Mononuclear cell (primary cell): Measurements from ENCODE around the gene MIAT. TPM values are rescaled to one million over a fixed set of nuclear protein-coding genes. Genes with fewer than 3 reads are reported as not detected.
A peak's percentile ranks its signal among the peaks of the same experiment; 100 is the strongest.

Source experiments
- H3K27me3 ChIP-seq: 2 replicates; pipeline ENCODE4 v1.6.0; 2011; ENCODE audit warnings: low read length, control low read depth; ENCODE audit not compliant: insufficient read depth
- H3K4me1 ChIP-seq: 2 replicates; pipeline ENCODE4 v1.5.1; 2011; ENCODE audit warnings: mild to moderate bottlenecking, low read length, control low read depth; ENCODE audit not compliant: insufficient read depth
- H3K4me3 ChIP-seq: 2 replicates; pipeline ENCODE4 v1.5.1; 2011; ENCODE audit warnings: mild to moderate bottlenecking, low read length, moderate library complexity
- H3K9me3 ChIP-seq: 2 replicates; pipeline ENCODE4 v1.5.1; 2011; ENCODE audit warnings: low read depth, mild to moderate bottlenecking, control low read depth, low read length
- total RNA-seq: library from RNA; depleted of rRNA; stranded (reverse); fragments of >200 nt; gene quantifications from one replicate; pipeline ENCODE4 v1.2.3, GENCODE V29; 2012

The MIAT gene
- total RNA-seq, 1 donor: 15.8 TPM

DNA sequence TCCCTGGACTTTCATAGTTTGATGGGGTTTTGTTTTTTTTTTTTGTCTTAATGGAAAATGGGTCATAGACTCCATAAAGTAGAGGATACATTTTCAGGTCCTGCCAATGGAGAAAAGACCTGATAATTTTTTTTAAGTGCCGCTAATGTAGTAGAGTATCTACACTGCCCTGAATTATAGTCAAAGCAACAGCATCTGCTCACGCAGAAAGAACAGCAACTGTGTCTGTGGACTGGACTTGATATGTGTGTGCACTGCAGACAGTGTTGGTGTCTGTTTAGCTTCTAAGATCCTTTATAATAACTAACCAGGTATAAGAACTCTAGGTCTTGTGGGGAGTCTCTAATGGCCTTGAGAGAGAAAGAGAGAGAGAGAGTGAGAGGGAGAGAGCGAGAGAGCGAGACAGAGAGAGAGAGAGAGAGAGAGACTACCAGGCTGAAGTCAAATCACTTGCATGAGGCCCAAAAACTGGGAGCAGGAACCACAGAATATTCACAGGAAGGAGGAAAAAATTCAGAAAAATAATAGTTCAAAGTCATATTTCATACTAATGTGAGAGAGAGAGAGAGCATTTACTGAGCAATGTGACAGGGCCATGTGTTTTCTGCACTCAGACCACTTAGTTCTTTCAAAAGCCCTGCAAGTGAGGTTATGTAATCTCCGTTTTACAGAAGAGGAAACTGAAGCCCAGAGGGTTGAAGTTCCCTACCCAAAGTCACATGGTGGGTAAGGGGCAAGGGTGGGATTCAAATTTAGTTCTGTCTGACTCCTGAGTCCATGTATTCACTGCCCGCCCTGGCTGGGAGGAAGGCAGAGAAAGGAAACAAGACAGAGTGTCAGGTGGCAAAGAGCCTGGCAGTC, 8.6 kb upstream of the MIAT start:
- Histone ChIP-seq H3K4me1 (peaks cover 50% of the 10 kb centered on the region), H3K4me3 (no peak overlapping the region), H3K27me3 (no peaks in the 10 kb centered on the region), H3K9me3 (no peaks in the 10 kb centered on the region)

DNA sequence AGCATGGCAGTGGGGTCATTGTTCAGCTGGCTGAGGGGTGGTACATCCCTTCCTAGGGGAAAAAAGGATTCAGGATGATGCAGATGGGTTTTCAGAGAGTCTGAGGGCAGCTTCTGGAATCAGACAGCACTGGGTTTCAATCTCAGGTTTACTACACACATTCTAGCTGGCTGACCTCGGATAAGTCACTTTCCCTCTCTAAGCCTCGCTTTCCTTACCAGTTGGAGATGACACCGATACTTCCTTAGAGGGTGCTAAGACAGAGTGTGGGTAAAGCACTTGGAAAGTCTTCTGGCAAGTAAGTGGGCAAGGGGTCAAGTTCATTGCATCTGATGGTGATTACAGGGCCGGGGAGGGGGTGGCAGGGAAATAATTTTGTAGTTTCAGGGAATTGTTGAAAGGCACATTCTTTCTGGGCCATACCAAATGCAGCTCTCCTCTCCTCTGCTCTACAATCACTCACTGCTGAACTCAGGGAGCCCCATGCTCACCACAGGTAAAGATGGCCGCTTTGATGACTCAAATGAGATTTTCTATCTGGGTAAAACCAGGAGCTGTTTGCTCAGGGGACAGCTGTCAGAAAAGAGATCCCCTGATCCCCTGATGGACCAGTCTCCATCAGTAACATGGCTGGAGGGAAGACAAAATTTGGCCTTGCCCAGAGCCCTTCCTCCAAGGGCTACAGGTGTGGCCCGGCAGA, 6.5 kb upstream of the MIAT start:
- Histone ChIP-seq H3K4me3 (no peak overlapping the region), H3K27me3 (no peaks in the 10 kb centered on the region), H3K9me3 (no peaks in the 10 kb centered on the region), H3K4me1 (peaks cover 31% of the 10 kb centered on the region)

DNA sequence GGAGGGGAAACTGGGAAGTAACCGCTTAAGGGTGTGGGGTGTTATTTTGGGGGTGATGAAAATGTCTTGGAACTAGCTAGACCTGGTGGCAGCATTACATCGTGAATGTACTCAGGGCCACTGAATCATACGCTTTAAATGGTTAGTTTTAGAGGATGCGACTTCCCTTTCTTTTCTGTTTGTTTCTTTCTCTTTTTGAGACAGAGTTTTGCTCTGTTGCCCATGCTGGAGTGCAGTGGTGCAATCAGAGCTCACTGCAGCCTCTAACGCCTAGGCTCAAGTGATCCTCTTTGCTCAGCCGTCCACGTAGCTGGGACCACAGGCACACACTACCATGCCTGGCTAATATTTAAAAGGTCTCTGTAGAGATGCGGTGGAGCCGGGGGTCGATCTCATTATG, 5.6 kb upstream of the MIAT start:
- no peak overlapping the region for H3K4me3 ChIP-seq
- H3K27me3 ChIP-seq: peaks cover under 1% of the 10 kb centered on the region
- H3K9me3 ChIP-seq: no peaks in the 10 kb centered on the region
- peaks cover 32% of the 10 kb centered on the region for H3K4me1 ChIP-seq

DNA sequence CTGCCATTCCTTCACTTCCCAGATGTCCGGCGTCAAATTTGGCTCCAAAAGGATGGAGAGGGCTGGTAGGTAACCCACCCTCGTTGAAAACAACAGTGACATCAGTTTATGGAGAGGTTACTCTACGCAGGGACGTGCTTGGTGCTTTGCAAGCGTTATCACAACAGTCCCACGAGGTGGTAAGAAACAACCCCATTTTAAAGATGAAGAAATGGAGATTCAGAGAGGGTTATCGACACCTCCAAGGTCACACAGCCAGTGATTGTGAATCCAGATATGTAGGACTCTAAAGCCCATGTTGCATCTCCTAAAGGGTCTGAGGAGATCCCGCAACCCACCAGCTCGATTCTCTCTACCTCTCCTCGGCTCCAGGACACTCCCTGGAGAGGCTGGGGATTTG, 773 bp downstream of the MIAT start:
- Histone ChIP-seq H3K4me1 (peaks cover 28% of the 10 kb centered on the region), H3K4me3 (peak overlapping the region; percentile 26), H3K27me3 (peaks cover 12% of the 10 kb centered on the region), H3K9me3 (no peaks in the 10 kb centered on the region)

DNA sequence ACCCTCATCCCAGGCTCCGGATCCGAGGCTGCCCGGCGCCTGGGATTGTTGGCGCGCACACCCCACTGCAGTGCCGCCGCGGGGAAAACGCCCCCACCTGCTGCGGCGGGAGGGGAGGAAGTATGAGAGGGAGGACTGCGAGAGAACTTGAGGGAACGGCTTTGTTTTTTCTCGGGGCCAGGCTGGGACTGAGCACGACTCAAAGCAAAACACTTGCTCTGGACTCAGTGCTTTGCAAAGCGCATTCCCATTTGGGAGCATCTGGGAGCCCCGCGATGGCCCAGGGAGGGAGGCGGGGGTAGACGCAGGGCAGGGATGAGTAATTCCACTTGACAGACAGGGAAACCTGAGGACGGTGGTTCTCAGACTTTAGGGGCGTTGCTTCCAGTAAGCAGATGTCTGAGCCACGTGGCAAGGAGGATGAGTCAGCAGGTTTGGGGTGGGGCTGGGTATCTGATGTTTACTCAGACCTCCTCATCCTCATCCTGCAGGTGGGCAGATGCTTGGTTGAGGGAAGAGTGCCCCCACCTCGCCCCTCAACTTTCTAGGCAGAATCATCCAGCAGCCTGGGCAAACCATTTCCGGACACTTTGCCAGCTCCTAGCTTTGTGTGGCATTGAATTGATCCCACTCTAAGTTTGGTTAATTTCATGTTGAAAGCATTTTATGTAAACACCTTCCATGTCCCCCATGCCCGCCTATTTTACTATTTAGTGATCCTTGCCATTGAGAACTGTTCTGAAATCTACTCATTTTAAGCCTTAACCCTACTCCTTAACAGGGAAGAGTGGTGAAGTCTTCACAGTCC, 1.5 kb downstream of the MIAT start:
- Histone ChIP-seq H3K9me3 (no peaks in the 10 kb centered on the region), H3K4me1 (peaks cover 28% of the 10 kb centered on the region), H3K27me3 (peaks cover 12% of the 10 kb centered on the region), H3K4me3 (peak overlapping the region; percentile 26)

DNA sequence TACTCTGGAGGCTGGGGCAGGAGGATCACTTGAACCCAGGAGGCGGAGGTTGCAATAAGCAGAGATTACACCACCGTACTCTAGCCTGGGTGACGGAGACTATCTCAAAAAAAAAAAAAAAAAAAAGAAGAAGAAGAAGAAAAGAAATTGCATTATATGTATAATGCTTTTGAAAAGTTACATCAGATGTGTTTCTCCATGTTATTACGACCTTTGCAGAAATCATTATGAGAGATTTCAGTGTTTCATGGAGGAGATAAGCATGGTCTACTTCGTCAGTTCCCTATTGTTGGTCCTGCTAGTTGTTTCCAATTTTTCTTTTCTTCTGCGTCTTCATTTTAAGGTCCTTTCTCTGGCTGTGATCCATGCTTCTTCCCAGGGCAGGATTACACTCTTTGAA, 3.0 kb downstream of the MIAT start:
- Histone ChIP-seq H3K9me3 (no peaks in the 10 kb centered on the region), H3K4me3 (no peak overlapping the region), H3K4me1 (peaks cover 34% of the 10 kb centered on the region), H3K27me3 (peaks cover 12% of the 10 kb centered on the region)

DNA sequence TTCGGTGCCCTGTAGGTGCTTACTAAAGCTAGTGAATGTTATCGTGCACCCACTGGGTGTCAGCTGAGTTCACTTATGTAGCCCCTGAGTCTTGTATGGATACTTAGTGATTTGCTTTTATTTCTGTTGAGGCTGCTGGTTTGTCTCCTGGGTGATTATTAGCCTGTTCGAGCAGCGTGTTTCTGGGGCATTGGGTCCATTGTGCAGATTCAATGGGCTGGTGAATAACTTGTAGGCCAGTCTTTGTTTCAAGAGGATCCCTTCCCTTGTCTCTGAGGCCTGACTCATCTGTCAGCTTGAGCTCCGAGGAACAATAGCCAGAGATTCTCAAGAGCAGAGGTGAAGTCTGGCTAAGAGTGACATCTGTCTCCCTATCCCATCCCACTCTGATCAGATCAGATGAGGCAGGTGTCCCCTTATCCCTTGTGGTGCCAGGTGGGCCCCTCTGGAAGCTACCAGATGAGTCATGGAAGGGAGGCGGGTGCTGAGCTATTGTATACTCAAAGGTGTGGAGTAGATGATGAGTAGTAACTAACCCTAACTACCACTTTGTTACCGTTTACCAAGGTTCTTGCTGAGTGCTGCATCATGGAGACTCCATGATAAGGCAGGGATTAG, 3.7 kb downstream of the MIAT start:
- peaks cover 12% of the 10 kb centered on the region for H3K27me3 ChIP-seq
- no peaks in the 10 kb centered on the region for H3K9me3 ChIP-seq
- no peak overlapping the region for H3K4me3 ChIP-seq
- peaks cover 38% of the 10 kb centered on the region for H3K4me1 ChIP-seq

DNA sequence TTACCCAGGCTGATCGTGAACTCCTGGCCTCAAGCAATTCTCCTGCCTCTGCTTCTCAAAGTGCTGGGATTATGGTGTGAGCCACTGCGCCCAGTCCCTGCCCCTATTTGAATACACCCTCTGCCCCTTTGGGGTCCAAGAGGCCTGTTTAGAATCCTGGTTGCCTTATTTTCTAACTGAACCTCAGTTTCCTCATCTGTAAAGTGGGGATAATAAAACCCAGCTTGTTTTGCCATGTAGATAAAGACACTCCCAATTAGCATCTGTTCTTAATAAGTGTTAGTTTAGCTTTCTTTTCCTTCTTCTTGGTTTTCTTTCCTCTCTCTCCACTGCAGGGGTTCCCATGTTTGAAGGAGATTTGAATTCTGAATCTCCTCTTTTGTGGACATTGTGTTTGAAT, 4.8 kb downstream of the MIAT start:
- Histone ChIP-seq H3K27me3 (peaks cover 10% of the 10 kb centered on the region), H3K4me1 (peaks cover 33% of the 10 kb centered on the region), H3K4me3 (no peak overlapping the region), H3K9me3 (no peaks in the 10 kb centered on the region)

DNA sequence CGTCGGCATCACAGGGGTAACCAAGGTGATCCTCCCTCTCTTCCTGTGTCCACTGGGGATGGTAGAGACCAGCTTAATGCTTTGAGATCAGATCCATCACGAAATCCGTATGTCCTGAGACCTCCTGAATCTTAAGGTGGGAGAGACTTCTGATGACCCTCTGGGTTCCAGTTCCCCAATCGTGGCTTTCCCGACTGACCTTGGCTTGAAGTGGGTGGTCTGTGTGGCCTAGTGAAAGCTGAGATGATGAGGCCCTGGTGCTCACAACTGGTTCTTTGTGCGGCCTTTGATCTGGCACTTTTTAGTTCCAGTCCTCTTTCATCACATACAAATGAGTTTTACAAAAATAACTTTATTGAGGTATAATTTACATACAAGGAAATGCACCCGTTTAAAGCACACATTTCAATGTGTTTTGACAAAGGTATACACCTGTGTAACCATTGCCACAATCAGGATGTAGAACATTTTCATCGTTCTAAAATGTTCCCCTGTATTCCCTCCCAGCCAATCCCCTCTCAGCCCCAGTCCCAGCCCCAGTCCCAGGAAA, 6.1 kb downstream of the MIAT start:
- peaks cover 21% of the 10 kb centered on the region for H3K4me1 ChIP-seq
- H3K4me3 ChIP-seq: no peak overlapping the region
- peaks cover under 1% of the 10 kb centered on the region for H3K27me3 ChIP-seq
- H3K9me3 ChIP-seq: no peaks in the 10 kb centered on the region

DNA sequence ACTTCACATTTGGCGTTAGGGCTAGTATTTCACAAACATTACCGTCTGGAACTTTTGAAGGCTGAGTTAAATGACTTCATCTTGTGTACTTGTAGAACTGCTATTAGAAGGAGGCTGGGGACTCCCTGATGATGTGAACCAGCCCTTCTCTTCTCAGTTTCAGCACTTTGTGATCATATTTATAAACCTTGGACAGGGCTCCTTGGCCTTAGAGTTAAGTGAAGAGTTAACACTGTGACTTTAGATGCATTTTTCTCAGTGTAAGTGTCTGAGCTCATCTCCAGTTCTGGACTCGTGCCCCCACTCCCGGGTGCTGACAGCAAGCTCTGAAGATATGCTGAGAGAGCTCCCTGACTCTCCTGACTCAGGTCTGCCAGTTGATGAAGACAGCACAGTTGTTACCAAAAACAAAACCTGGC, 8.4 kb downstream of the MIAT start:
- H3K27me3 ChIP-seq: no peaks in the 10 kb centered on the region
- H3K4me3 ChIP-seq: no peak overlapping the region
- no peaks in the 10 kb centered on the region for H3K9me3 ChIP-seq
- H3K4me1 ChIP-seq: peaks cover 26% of the 10 kb centered on the region

DNA sequence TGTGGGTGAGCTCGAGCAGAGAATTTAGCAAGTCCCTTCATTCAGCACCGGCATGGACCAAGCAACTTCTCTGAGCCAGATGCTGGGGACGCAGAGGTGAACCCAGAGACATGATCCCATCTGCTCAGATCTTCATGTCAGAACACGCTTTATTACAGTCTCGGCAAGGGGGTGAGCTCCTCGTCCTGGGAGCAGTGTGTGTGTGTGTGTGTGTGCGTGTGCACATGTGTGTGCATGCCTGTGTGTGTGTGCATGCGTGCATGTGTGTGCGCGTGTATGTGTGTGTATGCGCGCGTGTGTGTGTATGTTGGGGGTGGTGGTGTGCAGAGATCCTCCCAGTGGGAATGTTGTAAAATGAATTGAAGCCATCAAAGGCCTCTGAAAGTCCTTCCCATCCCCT, 9.8 kb downstream of the MIAT start:
- Histone ChIP-seq H3K9me3 (no peaks in the 10 kb centered on the region), H3K4me1 (peaks cover 40% of the 10 kb centered on the region), H3K4me3 (no peak overlapping the region), H3K27me3 (no peaks in the 10 kb centered on the region)

DNA sequence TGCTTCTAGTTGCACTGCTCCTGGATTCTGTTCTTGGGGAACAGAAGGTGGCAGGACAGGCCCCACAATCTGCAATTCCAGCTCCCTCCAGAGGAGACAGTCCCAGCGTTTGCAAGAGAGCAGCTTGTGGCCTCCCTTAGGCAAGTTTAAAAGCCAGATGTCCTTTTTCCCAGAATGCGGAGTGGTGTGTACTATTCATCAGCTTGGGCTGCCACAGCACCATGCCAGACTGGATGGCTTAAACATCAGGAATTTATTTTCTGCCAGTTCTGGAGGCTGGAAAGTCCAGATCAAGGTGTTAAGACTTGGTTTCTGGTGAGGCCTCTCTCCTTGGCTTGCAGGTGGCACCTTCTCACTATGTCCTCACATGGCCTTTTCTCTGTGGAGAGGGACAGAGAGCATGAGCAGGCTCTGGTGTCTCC, 11.7 kb downstream of the MIAT start:
- no peaks in the 10 kb centered on the region for H3K9me3 ChIP-seq
- no peak overlapping the region for H3K4me3 ChIP-seq
- H3K27me3 ChIP-seq: no peaks in the 10 kb centered on the region
- H3K4me1 ChIP-seq: peaks cover 53% of the 10 kb centered on the region

DNA sequence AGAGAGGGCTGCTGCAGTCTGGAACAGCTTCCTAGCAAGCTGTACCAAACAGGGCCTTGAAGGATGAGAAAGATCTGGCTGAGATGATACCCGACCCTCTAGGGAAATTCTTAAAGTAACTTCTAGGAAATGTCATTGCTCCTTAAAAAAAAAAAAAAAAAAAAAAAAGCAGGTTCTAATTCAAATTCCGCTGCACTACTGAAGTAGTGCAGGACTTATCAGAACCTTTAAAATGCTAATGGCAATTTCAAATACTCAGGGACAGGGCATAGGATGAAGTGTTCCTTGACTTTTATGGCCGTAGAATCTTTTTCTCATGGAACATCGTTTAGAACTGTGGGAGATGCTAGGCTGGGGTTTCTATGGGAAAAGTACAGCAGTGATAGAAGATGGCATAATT, 13.1 kb downstream of the MIAT start:
- Histone ChIP-seq H3K4me3 (no peak overlapping the region), H3K27me3 (no peaks in the 10 kb centered on the region), H3K4me1 (peaks cover 59% of the 10 kb centered on the region), H3K9me3 (no peaks in the 10 kb centered on the region)

DNA sequence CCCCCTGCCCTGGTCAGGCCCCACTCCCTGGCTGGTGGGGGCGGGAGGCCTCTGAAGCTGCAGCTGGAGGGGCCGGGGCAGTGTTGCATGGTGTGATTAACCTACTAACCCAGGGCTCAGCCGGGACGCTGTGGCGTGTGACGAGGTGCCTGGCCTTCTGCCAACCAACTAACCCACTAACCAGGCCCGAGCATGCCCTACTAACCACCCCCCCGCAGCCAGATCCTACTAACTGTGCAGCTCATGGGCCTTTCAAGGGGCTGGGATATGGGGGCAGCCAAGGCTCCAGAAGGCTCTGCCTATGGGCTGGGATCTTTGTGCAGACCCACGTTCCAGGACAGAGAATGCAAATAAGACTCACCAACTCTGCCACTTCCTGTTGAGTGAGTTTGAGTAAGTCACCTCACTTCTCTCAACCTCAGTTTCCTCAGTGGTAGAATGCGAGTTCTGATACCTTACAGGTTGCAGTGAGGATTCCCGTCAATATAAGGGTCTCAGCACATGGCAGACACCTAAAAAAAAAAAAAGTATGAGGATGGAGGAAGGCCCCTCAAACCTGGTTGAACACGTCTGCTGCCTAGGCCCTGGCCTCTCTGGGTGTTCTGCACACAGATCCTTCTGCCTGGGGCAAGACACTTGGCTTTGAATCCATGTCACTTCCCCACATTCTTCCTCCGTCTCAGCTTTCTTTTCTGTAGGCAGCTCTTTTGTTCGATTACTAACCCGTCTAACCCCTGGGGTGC, 14.1 kb downstream of the MIAT start:
- peaks cover 67% of the 10 kb centered on the region for H3K4me1 ChIP-seq
- no peak overlapping the region for H3K4me3 ChIP-seq
- H3K9me3 ChIP-seq: no peaks in the 10 kb centered on the region
- H3K27me3 ChIP-seq: no peaks in the 10 kb centered on the region
